A549 (cell line): ENCODE measurements around the gene MID1IP1.

Source experiments
- BHLHE40 ChIP-seq: IDR thresholded peaks from 2 replicates; pipeline ENCODE4 v1.6.1; 2012; ENCODE audit warnings: low read depth, low read length, inconsistent platforms
- CEBPB ChIP-seq, 2 experiments: fragments of >200 bp in 1 of 2; sonication (Bioruptor Twin) in 1 of 2; formaldehyde crosslinking in 1 of 2; IDR thresholded peaks; 2 replicates each; pipeline ENCODE4 v1.6.1; 2012 to 2016
- CHD2 ChIP-seq: fragments of 150-350 bp; IDR thresholded peaks from 2 replicates; pipeline ENCODE4 v1.6.1; 2014; ENCODE audit warnings: low read length; ENCODE audit not compliant: partially characterized antibody
- E2F6 ChIP-seq: IDR thresholded peaks from 2 replicates; pipeline ENCODE4 v1.6.1; 2012; ENCODE audit warnings: low read depth, borderline replicate concordance
- FOXS1 ChIP-seq: fragments of 250-450 bp; sonication (Bioruptor Pico); IDR thresholded peaks from 2 replicates; pipeline ENCODE4 v1.5.0; 2020; ENCODE audit warnings: mild to moderate bottlenecking, moderate library complexity
- HOXA7 ChIP-seq: fragments of 250-450 bp; sonication (Bioruptor Pico); IDR thresholded peaks from 2 replicates; pipeline ENCODE4 v1.5.0; 2020; ENCODE audit warnings: mild to moderate bottlenecking, moderate library complexity
- KDM5A ChIP-seq: fragments of 200-600 bp; sonication (generic); IDR thresholded peaks from 2 replicates; pipeline ENCODE4 v1.6.1; 2016; ENCODE audit warnings: antibody characterized with exemption, mild to moderate bottlenecking
- MAFK ChIP-seq: fragments of 450-650 bp; IDR thresholded peaks from 2 replicates; pipeline ENCODE4 v1.6.1; 2014; ENCODE audit not compliant: partially characterized antibody
- PHF8 ChIP-seq: fragments of 200-600 bp; sonication (generic); IDR thresholded peaks from 2 replicates; pipeline ENCODE4 v1.6.1; 2016; ENCODE audit warnings: low read depth, mild to moderate bottlenecking, antibody characterized with exemption, moderate library complexity, borderline replicate concordance
- POLR2A ChIP-seq: IDR thresholded peaks from 2 replicates; pipeline ENCODE4 v1.6.1; 2012; ENCODE audit warnings: mild to moderate bottlenecking, low read length
- POLR2AphosphoS2 ChIP-seq: conservative IDR thresholded peaks from 2 replicates; pipeline ENCODE4 v1.6.1; 2012; ENCODE audit warnings: low read length, improper control_type of control experiment, inconsistent platforms
- RAD21 ChIP-seq, 2 experiments: fragments of >200 bp in 1 of 2; sonication (Bioruptor Twin) in 1 of 2; formaldehyde crosslinking in 1 of 2; IDR thresholded peaks in 1 of 2; conservative IDR thresholded peaks in 1 of 2; 2 replicates in 1 of 2; 3 replicates in 1 of 2; pipeline ENCODE4 v1.6.1; 2012 to 2018; ENCODE audit warnings: inconsistent platforms in 1 of 2
- TF ChIP-seq, protein P1 (sequence below): fragments of >200 bp; sonication (Bioruptor Twin); formaldehyde crosslinking; IDR thresholded peaks from 3 replicates; pipeline ENCODE4 v1.5.1; 2016

- no peak for TF ChIP-seq BHLHE40
- TF ChIP-seq, protein P1, sequence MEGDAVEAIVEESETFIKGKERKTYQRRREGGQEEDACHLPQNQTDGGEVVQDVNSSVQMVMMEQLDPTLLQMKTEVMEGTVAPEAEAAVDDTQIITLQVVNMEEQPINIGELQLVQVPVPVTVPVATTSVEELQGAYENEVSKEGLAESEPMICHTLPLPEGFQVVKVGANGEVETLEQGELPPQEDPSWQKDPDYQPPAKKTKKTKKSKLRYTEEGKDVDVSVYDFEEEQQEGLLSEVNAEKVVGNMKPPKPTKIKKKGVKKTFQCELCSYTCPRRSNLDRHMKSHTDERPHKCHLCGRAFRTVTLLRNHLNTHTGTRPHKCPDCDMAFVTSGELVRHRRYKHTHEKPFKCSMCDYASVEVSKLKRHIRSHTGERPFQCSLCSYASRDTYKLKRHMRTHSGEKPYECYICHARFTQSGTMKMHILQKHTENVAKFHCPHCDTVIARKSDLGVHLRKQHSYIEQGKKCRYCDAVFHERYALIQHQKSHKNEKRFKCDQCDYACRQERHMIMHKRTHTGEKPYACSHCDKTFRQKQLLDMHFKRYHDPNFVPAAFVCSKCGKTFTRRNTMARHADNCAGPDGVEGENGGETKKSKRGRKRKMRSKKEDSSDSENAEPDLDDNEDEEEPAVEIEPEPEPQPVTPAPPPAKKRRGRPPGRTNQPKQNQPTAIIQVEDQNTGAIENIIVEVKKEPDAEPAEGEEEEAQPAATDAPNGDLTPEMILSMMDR: no peak
- TF ChIP-seq E2F6: no peak
- TF ChIP-seq FOXS1 (CRISPR knock-in tag): no peak
- TF ChIP-seq MAFK: no peak
- no peak for TF ChIP-seq POLR2AphosphoS2
- TF ChIP-seq HOXA7 (CRISPR knock-in tag): no peak
- TF ChIP-seq RAD21 (conservative IDR thresholded peaks at IDR 0.05 in 1 of 2, IDR thresholded peaks at IDR 0.05 in 1 of 2): no peak
- TF ChIP-seq CEBPB (IDR thresholded peaks at IDR 0.05): no peak
- no peak for TF ChIP-seq PHF8
- no peak for TF ChIP-seq CHD2
- no peak for TF ChIP-seq POLR2A
- no peak for TF ChIP-seq KDM5A
These were observed 10.4 kb downstream of the MID1IP1 start for GRCh38 chrX:38811515-38812243.
